Progenitor cell of endocrine pancreas (in vitro differentiated cells): ENCODE results near the gene ITPR3. TPM values are rescaled to one million over a fixed set of nuclear protein-coding genes. Genes with fewer than 3 reads are reported as not detected.

ENCODE experiments used
- DNase-seq: peaks from one replicate; pipeline ENCODE4 v3.0.0; 2021; ENCODE audit warnings: low spot score; ENCODE audit not compliant: unreplicated experiment
- H3K27ac Mint-ChIP-seq: 2 replicates; pipeline ENCODE4 v1.8.0; 2021; ENCODE audit warnings: mild to moderate bottlenecking, moderate library complexity, mixed read lengths
- H3K27me3 Mint-ChIP-seq: 2 replicates; pipeline ENCODE4 v1.8.0; 2021; ENCODE audit warnings: mixed read lengths
- H3K36me3 Mint-ChIP-seq: 2 replicates; pipeline ENCODE4 v1.8.0; 2022; ENCODE audit warnings: mixed read lengths; ENCODE audit not compliant: insufficient read depth
- H3K4me1 Mint-ChIP-seq: 2 replicates; pipeline ENCODE4 v1.8.0; 2021; ENCODE audit warnings: low read depth, mixed read lengths
- H3K4me3 Mint-ChIP-seq: 2 replicates; pipeline ENCODE4 v1.8.0; 2021; ENCODE audit warnings: low read depth, mild to moderate bottlenecking, moderate library complexity, mixed read lengths
- H3K9me3 Mint-ChIP-seq: 2 replicates; pipeline ENCODE4 v1.8.0; 2021; ENCODE audit warnings: low read depth, mixed read lengths
- total RNA-seq: library from RNA; stranded (reverse); gene quantifications from 2 replicates; pipeline ENCODE4 v1.2.1, GENCODE V29; 2021
- TF ChIP-seq, protein P1 (sequence below): fragments of 200-600 bp; sonication (generic); IDR thresholded peaks from one replicate; pipeline ENCODE4 v1.5.0; 2021; ENCODE audit warnings: antibody characterized with exemption, mild to moderate bottlenecking; ENCODE audit not compliant: unreplicated experiment

The ITPR3 gene
- total RNA-seq, 1 donor from 2014 or later, result 28.3 TPM

DNA sequence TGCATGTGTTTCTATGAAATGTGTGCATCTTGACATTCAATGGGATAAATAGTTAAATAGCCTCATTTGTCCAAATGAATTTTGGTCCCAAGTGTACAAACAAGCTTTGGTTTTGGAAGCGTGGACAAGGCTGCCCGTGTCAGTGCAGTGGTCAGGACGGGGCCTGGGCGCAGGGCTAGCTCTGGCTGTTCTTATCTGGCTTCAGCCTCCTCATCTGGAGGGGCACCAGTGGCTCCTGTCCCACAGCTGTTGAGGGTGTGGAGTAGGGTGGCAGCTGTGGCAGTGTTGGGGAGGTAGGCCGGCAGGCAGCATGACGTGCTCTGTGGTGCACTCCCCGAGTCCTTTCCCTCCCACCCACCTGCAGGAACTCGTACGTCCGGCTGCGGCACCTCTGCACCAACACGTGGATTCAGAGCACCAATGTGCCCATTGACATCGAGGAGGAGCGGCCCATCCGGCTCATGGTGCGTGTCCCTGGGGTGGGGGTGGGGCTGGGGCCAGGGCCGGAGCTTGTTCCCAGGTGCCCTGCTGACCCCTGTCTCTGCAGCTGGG is 43.5 kb downstream of the ITPR3 start:
- no peaks in the 10 kb centered on the region for H3K4me1 Mint-ChIP-seq
- TF ChIP-seq, protein P1, sequence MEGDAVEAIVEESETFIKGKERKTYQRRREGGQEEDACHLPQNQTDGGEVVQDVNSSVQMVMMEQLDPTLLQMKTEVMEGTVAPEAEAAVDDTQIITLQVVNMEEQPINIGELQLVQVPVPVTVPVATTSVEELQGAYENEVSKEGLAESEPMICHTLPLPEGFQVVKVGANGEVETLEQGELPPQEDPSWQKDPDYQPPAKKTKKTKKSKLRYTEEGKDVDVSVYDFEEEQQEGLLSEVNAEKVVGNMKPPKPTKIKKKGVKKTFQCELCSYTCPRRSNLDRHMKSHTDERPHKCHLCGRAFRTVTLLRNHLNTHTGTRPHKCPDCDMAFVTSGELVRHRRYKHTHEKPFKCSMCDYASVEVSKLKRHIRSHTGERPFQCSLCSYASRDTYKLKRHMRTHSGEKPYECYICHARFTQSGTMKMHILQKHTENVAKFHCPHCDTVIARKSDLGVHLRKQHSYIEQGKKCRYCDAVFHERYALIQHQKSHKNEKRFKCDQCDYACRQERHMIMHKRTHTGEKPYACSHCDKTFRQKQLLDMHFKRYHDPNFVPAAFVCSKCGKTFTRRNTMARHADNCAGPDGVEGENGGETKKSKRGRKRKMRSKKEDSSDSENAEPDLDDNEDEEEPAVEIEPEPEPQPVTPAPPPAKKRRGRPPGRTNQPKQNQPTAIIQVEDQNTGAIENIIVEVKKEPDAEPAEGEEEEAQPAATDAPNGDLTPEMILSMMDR, result no peak
- H3K9me3 Mint-ChIP-seq, result no peaks in the 10 kb centered on the region
- DNase-seq, result no peak
- no peaks in the 10 kb centered on the region for H3K27me3 Mint-ChIP-seq
- no peak overlapping the region for H3K4me3 Mint-ChIP-seq
- H3K27ac Mint-ChIP-seq, result no peak overlapping the region
- no peaks in the 10 kb centered on the region for H3K36me3 Mint-ChIP-seq

DNA sequence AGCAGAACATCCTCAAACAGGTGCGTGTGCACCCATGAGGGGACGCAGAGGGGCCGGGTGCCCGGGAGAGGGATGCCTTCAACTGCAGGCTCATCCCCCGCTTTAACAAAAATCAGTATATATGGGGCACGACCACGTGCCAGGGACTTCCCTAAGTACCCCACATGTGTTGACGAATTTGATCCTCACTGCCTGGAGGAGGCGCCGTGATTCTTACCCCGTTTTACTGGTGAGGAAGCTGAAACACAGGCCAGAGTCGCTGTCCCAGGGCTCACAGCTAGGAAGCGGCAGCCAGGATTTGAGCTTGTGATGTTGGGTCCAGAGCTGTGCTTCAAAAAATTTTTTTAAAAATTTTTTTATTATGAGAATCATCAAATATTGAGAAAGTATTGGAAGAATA is 44.8 kb downstream of the ITPR3 start:
- no peak for DNase-seq

DNA sequence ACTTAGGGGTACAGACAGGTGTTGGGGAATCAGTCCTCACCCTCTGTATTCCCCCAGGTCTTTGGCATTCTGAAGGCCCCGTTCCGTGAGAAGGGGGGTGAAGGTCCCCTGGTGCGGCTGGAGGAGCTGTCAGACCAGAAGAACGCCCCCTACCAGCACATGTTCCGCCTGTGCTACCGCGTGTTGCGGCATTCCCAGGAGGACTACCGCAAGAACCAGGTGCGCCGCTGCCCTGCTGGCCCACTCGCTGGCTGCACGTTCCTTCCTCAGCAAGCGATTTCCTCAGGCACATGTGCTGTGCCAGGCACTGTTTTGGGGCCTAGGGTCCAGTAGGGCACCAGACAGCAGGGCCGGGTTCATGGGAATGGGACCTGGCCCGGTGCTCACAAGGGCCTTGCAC is 46.0 kb downstream of the ITPR3 start:
- DNase-seq, result no peak
- Mint-ChIP-seq H3K27ac (no peak overlapping the region), H3K4me1 (no peaks in the 10 kb centered on the region), H3K4me3 (no peak overlapping the region), H3K27me3 (no peaks in the 10 kb centered on the region), H3K36me3 (no peaks in the 10 kb centered on the region), H3K9me3 (no peaks in the 10 kb centered on the region)
- TF ChIP-seq, protein P1, result no peak

More for the DNA sequence above, 44.8 kb downstream of the ITPR3 start:
- no peak overlapping the region for H3K4me3 Mint-ChIP-seq
- H3K27ac Mint-ChIP-seq, result no peak overlapping the region
- H3K36me3 Mint-ChIP-seq, result no peaks in the 10 kb centered on the region
- H3K4me1 Mint-ChIP-seq, result no peaks in the 10 kb centered on the region
- TF ChIP-seq, protein P1, result no peak
- H3K27me3 Mint-ChIP-seq, result no peaks in the 10 kb centered on the region
- no peaks in the 10 kb centered on the region for H3K9me3 Mint-ChIP-seq

DNA sequence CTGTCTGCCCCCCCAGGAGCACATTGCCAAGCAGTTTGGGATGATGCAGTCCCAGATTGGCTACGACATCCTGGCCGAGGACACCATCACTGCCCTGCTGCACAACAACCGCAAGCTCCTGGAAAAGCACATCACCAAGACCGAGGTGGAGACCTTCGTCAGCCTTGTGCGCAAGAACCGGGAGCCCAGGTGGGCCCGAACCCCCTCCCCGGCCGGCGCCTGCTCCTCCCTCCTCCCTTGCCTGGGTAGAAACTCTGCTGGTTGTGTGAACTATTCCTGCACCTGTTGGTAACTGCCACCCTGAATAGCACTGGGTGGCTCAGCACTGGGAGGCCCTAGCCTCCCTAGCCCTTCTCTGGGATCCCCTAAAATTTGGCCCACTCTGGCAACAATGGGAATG is 46.7 kb downstream of the ITPR3 start:
- TF ChIP-seq, protein P1, result no peak
- H3K27me3 Mint-ChIP-seq, result no peaks in the 10 kb centered on the region
- H3K4me3 Mint-ChIP-seq, result no peak overlapping the region
- no peak overlapping the region for H3K27ac Mint-ChIP-seq
- H3K4me1 Mint-ChIP-seq, result no peaks in the 10 kb centered on the region
- no peaks in the 10 kb centered on the region for H3K36me3 Mint-ChIP-seq
- no peaks in the 10 kb centered on the region for H3K9me3 Mint-ChIP-seq
- no peak for DNase-seq

DNA sequence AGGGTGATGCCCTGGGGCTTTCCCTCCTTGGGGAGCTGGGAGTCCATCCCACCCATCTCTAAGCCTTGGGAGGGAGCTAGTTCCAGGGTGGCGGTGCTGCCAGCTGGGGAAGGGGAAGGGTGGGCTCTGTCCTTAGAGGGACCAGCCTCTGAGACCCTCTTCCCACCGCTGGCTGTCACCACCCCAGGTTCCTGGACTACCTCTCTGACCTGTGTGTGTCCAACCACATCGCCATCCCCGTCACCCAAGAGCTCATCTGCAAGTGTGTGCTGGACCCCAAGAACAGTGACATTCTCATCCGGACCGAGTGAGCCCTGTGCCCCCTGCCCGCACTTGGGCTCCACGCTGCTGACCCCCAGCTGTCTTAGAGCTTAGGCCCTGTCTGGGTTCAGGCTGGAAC is 47.2 kb downstream of the ITPR3 start:
- no peak for DNase-seq
- TF ChIP-seq, protein P1, result no peak
- H3K4me3 Mint-ChIP-seq, result no peak overlapping the region
- H3K27me3 Mint-ChIP-seq, result no peaks in the 10 kb centered on the region
- peak overlapping the region; percentile 41 for H3K27ac Mint-ChIP-seq
- no peaks in the 10 kb centered on the region for H3K9me3 Mint-ChIP-seq
- no peaks in the 10 kb centered on the region for H3K36me3 Mint-ChIP-seq
- no peaks in the 10 kb centered on the region for H3K4me1 Mint-ChIP-seq
